Smooth muscle cell (in vitro differentiated cells): ENCODE results near the gene TJP3. TPM values are rescaled to one million over a fixed set of nuclear protein-coding genes. Genes with fewer than 3 reads are reported as not detected.

Experiments used
- DNase-seq: peaks from one replicate; lab custom pipeline; 2025; ENCODE audit not compliant: unreplicated experiment; lab: John Stamatoyannopoulos, UW
- H2AFZ ChIP-seq: fragments of 200-600 bp; sonication (generic); 2 replicates; pipeline ENCODE4 v1.6.0; 2016; ENCODE audit warnings: antibody characterized with exemption, low read depth, mild to moderate bottlenecking
- H3F3A ChIP-seq: fragments of 200-600 bp; sonication (generic); 2 replicates; pipeline ENCODE4 v1.6.0; 2017; ENCODE audit warnings: antibody characterized with exemption, low read depth
- H3K27ac ChIP-seq: fragments of 200-600 bp; sonication (generic); 2 replicates; pipeline ENCODE4 v1.5.1; 2016; ENCODE audit warnings: low read depth, mild to moderate bottlenecking
- H3K27me3 ChIP-seq: fragments of 200-600 bp; sonication (generic); 2 replicates; pipeline ENCODE4 v1.6.1; 2016; ENCODE audit warnings: low read depth, mild to moderate bottlenecking
- H3K36me3 ChIP-seq: fragments of 200-600 bp; sonication (generic); 2 replicates; pipeline ENCODE4 v1.5.1; 2016; ENCODE audit warnings: low read depth
- H3K4me1 ChIP-seq: fragments of 200-600 bp; sonication (generic); 2 replicates; pipeline ENCODE4 v1.5.1; 2016; ENCODE audit warnings: low read depth
- H3K4me2 ChIP-seq: fragments of 200-600 bp; sonication (generic); 2 replicates; pipeline ENCODE4 v1.6.0; 2016; ENCODE audit warnings: mild to moderate bottlenecking
- H3K4me3 ChIP-seq: fragments of 200-600 bp; sonication (generic); 2 replicates; pipeline ENCODE4 v1.5.1; 2016; ENCODE audit warnings: mild to moderate bottlenecking
- H3K79me2 ChIP-seq: fragments of 200-600 bp; sonication (generic); 2 replicates; pipeline ENCODE4 v1.6.0; 2016; ENCODE audit warnings: low read depth, mild to moderate bottlenecking
- H3K9ac ChIP-seq: fragments of 200-600 bp; sonication (generic); 2 replicates; pipeline ENCODE4 v1.6.0; 2016; ENCODE audit warnings: low read depth
- H3K9me3 ChIP-seq: fragments of 200-600 bp; sonication (generic); replicated peaks from 2 replicates; pipeline ENCODE4 v1.5.1; 2016; ENCODE audit warnings: low read depth
- H4K20me1 ChIP-seq: fragments of 200-600 bp; sonication (generic); 2 replicates; pipeline ENCODE4 v1.6.0; 2016; ENCODE audit warnings: low read depth
- WGBS: methylation state at CpG from one replicate; pipeline ENCODE4 v1.1.7; 2016; ENCODE audit warnings: low lambda C conversion rate; 5-methylcytosine and 5-hydroxymethylcytosine counted together
- polyA plus RNA-seq: library from polyadenylated mRNA; unstranded; fragments of >200 nt; fragmentation: Nextera tagmentation; extraction: Ambion mirVana; gene quantifications from 2 replicates; pipeline ENCODE4 v1.2.1, GENCODE V29; 2016
- total RNA-seq: library from RNA; depleted of rRNA; stranded (reverse); fragments of >200 nt; gene quantifications from 2 replicates; pipeline ENCODE4 v1.2.3, GENCODE V29; 2014
- TF ChIP-seq, protein P1 (sequence below): fragments of 200-600 bp; sonication (generic); IDR thresholded peaks from 2 replicates; pipeline ENCODE4 v1.5.1; 2017; ENCODE audit warnings: borderline replicate concordance, mild to moderate bottlenecking, antibody characterized with exemption; ENCODE audit not compliant: insufficient read depth, poor library complexity, severe bottlenecking

The TJP3 gene
- total and polyA plus RNA-seq, 2 experiments from 2014 or later = 1.2 to 6.2 TPM

- Histone ChIP-seq H3K9me3 (peaks cover 8% of the 10 kb centered on the region), H2AFZ (no peak overlapping the region), H3K79me2 (no peaks in the 10 kb centered on the region), H3K27me3 (peaks cover 35% of the 10 kb centered on the region), H3K36me3 (no peaks in the 10 kb centered on the region), H4K20me1 (no peaks in the 10 kb centered on the region), H3K4me1 (peaks cover 4% of the 10 kb centered on the region), H3K9ac (no peak overlapping the region), H3K27ac (no peak overlapping the region), H3K4me2 (no peak overlapping the region), H3K4me3 (no peak overlapping the region), H3F3A (no peaks in the 10 kb centered on the region)
- TF ChIP-seq, protein P1, sequence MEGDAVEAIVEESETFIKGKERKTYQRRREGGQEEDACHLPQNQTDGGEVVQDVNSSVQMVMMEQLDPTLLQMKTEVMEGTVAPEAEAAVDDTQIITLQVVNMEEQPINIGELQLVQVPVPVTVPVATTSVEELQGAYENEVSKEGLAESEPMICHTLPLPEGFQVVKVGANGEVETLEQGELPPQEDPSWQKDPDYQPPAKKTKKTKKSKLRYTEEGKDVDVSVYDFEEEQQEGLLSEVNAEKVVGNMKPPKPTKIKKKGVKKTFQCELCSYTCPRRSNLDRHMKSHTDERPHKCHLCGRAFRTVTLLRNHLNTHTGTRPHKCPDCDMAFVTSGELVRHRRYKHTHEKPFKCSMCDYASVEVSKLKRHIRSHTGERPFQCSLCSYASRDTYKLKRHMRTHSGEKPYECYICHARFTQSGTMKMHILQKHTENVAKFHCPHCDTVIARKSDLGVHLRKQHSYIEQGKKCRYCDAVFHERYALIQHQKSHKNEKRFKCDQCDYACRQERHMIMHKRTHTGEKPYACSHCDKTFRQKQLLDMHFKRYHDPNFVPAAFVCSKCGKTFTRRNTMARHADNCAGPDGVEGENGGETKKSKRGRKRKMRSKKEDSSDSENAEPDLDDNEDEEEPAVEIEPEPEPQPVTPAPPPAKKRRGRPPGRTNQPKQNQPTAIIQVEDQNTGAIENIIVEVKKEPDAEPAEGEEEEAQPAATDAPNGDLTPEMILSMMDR = no peak
- WGBS = 51% methylated on average over 17 of the region's 25 CpGs
- no peak for DNase-seq
Observed at GRCh38 chr19:3784607-3785450, 76.6 kb downstream of the TJP3 start.

GRCh38 chr19:3785451-3785937 is 77.3 kb downstream of the TJP3 start:
- Histone ChIP-seq H3K4me2 (peak overlapping the region; percentile 84), H3K9ac (no peak overlapping the region), H2AFZ (no peak overlapping the region), H4K20me1 (no peaks in the 10 kb centered on the region), H3K79me2 (no peaks in the 10 kb centered on the region), H3K36me3 (no peaks in the 10 kb centered on the region), H3K27ac (no peak overlapping the region), H3K4me3 (peak overlapping the region; percentile 46), H3K9me3 (peaks cover 8% of the 10 kb centered on the region), H3F3A (no peaks in the 10 kb centered on the region), H3K4me1 (peaks cover 4% of the 10 kb centered on the region), H3K27me3 (peaks cover 35% of the 10 kb centered on the region)
- TF ChIP-seq, protein P1 = no peak
- DNase-seq = no peak
- 5% methylated on average over 44 of the region's 47 CpGs for WGBS

DNA sequence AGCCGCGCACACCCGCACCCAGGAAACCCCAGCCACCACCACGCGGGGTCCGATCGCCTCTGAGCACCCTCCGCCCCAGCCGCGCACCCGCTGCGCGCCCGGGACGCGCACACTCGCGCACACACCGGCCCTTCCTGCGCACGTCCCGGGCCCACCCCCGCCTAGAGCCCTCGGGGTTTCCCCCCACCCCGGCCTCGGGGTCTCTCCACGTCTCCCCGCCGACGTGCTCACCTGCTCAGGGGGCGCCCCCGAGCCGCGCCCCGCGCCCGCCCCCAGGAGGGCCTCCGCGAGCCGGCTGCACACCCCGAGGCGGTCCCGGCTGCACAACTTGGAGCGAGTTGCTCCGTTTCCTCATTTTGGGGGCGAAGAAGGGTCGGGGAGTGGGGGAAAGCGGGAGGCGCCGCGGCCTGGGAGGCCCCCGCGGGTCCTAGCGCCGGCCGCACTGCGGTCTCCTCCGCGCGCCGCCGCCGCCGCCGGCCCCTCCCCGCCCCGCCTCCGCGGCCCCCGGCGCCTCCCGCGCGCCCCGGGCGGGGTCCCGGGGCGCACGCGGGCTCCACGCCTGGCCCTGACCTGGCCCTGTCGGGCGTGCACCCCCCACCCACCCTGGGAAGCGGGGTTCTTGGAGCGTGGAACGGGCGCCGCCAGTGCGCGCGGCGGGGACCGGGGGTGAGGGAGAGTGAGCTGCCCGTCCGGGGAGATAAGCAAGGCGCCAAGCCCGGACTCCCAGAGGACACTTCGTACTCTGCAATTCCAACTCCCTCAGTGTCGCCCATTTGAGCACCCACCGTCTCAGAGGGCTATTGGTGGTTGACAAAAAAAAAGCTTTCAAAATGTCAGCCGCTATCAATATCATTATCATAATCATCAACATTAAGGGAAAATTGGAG is 78.0 kb downstream of the TJP3 start, which contains the start of gene MATK:
Gene MATK, minus strand, starts transcription at position 444 of the 887 bp plus-strand sequence. CDS start 1,246 bp downstream, outside the sequence.
- no peaks in the 10 kb centered on the region for H3K79me2 ChIP-seq
- WGBS = 31% methylated on average over 10 of the region's 101 CpGs
- H4K20me1 ChIP-seq = no peaks in the 10 kb centered on the region
- H3K36me3 ChIP-seq = no peaks in the 10 kb centered on the region
- TF ChIP-seq, protein P1 = no peak
- peaks cover 35% of the 10 kb centered on the region for H3K27me3 ChIP-seq
- H2AFZ ChIP-seq = no peak within 1 kb of the TSS
- no peak within 1 kb of the TSS for H3K27ac ChIP-seq
- peaks cover 4% of the 10 kb centered on the region for H3K4me1 ChIP-seq
- peak within 1 kb of the TSS; percentile 84 for H3K4me2 ChIP-seq
- no peaks in the 10 kb centered on the region for H3F3A ChIP-seq
- peaks cover 8% of the 10 kb centered on the region for H3K9me3 ChIP-seq
- H3K4me3 ChIP-seq = peak within 1 kb of the TSS; percentile 46
- no peak for DNase-seq
- no peak within 1 kb of the TSS for H3K9ac ChIP-seq
